SK-N-SH treated with all-trans-retinoic acid at 6 μM for 48 hours (cell line): ENCODE data around the gene PLXNA4.

Source experiments
- ATAC-seq: fragments of 200-7000 bp; cut with Tn5 transposase; 3 replicates; pipeline ENCODE4 v1.9.1; 2020; ENCODE audit warnings: mild to moderate bottlenecking, moderate library complexity
- ARNTL ChIP-seq: fragments of 450-650 bp; formaldehyde crosslinking; IDR thresholded peaks from 2 replicates; pipeline ENCODE4 v1.5.0; 2020; ENCODE audit warnings: low read depth, mild to moderate bottlenecking, moderate library complexity, borderline replicate concordance
- BACH2 ChIP-seq: fragments of 250-450 bp; sonication (Bioruptor Pico); IDR thresholded peaks from 2 replicates; pipeline ENCODE4 v1.9.0; 2021; ENCODE audit warnings: mild to moderate bottlenecking, borderline replicate concordance
- CSDC2 ChIP-seq: fragments of 250-450 bp; sonication (Bioruptor Pico); IDR thresholded peaks from 2 replicates; pipeline ENCODE4 v1.5.0; 2020; ENCODE audit warnings: mild to moderate bottlenecking, moderate library complexity
- GLIS3 ChIP-seq: fragments of 250-450 bp; sonication (Bioruptor Pico); IDR thresholded peaks from 2 replicates; pipeline ENCODE4 v1.5.0; 2020; ENCODE audit warnings: mild to moderate bottlenecking, moderate library complexity
- ISL1 ChIP-seq: fragments of 250-450 bp; sonication (Bioruptor Pico); IDR thresholded peaks from 2 replicates; pipeline ENCODE4 v2.1.2; 2022; ENCODE audit warnings: mild to moderate bottlenecking, moderate library complexity
- OSR1 ChIP-seq: fragments of 250-450 bp; sonication (Bioruptor Pico); IDR thresholded peaks from 2 replicates; pipeline ENCODE4 v1.8.0; 2022; ENCODE audit warnings: moderate library complexity, mild to moderate bottlenecking, inconsistent platforms
- PPARA ChIP-seq: fragments of 250-450 bp; sonication (Bioruptor Pico); IDR thresholded peaks from 2 replicates; pipeline ENCODE4 v1.5.0; 2020; ENCODE audit warnings: mild to moderate bottlenecking, borderline replicate concordance
- RARB ChIP-seq: fragments of 250-450 bp; sonication (Bioruptor Pico); IDR thresholded peaks from 2 replicates; pipeline ENCODE4 v1.8.0; 2021; ENCODE audit warnings: mild to moderate bottlenecking, moderate library complexity
- SNAI2 ChIP-seq: fragments of 250-450 bp; sonication (Bioruptor Pico); IDR thresholded peaks from 2 replicates; pipeline ENCODE4 v1.5.0; 2020; ENCODE audit warnings: mild to moderate bottlenecking, moderate library complexity
- TCF4 ChIP-seq: fragments of 250-450 bp; sonication (Bioruptor Pico); IDR thresholded peaks from 2 replicates; pipeline ENCODE4 v1.8.0; 2021; ENCODE audit warnings: mild to moderate bottlenecking, moderate library complexity, borderline replicate concordance
- TOX ChIP-seq: fragments of 250-450 bp; sonication (Bioruptor Pico); IDR thresholded peaks from 2 replicates; pipeline ENCODE4 v1.8.0; 2021; ENCODE audit warnings: mild to moderate bottlenecking, moderate library complexity, borderline replicate concordance
- ZC3H10 ChIP-seq: fragments of 250-450 bp; sonication (Bioruptor Pico); IDR thresholded peaks from 2 replicates; pipeline ENCODE4 v1.5.1; 2021; ENCODE audit warnings: mild to moderate bottlenecking, moderate library complexity
- ZFP3 ChIP-seq: fragments of 250-450 bp; sonication (Bioruptor Pico); IDR thresholded peaks from 2 replicates; pipeline ENCODE4 v1.5.0; 2020; ENCODE audit warnings: mild to moderate bottlenecking, moderate library complexity
- ZFP30 ChIP-seq: fragments of 450-650 bp; formaldehyde crosslinking; IDR thresholded peaks from 2 replicates; pipeline ENCODE4 v1.5.0; 2022; ENCODE audit warnings: mild to moderate bottlenecking, moderate library complexity
- ZNF565 ChIP-seq: fragments of 450-650 bp; formaldehyde crosslinking; conservative IDR thresholded peaks from 2 replicates; pipeline ENCODE4 v1.5.0; 2020; ENCODE audit warnings: low read depth, mild to moderate bottlenecking, moderate library complexity
- ZNF70 ChIP-seq: fragments of 450-650 bp; formaldehyde crosslinking; IDR thresholded peaks from 2 replicates; pipeline ENCODE4 v1.5.0; 2020; ENCODE audit warnings: mild to moderate bottlenecking, moderate library complexity
- ZNF8 ChIP-seq: fragments of 450-650 bp; formaldehyde crosslinking; IDR thresholded peaks from 2 replicates; pipeline ENCODE4 v1.5.0; 2020; ENCODE audit warnings: mild to moderate bottlenecking, moderate library complexity
- TF ChIP-seq, protein P1 (sequence below): fragments of 250-450 bp; sonication (Bioruptor Pico); IDR thresholded peaks from 2 replicates; pipeline ENCODE4 v1.8.0; 2020; ENCODE audit warnings: mild to moderate bottlenecking, moderate library complexity, borderline replicate concordance
- TF ChIP-seq, protein P2 (sequence below): fragments of 250-450 bp; sonication (Bioruptor Pico); IDR thresholded peaks from 2 replicates; pipeline ENCODE4 v1.5.1; 2021; ENCODE audit warnings: mild to moderate bottlenecking, moderate library complexity
- TF ChIP-seq, protein P3 (sequence below): fragments of 250-450 bp; sonication (Bioruptor Pico); IDR thresholded peaks from 2 replicates; pipeline ENCODE4 v1.8.0; 2021; ENCODE audit warnings: low read depth, mild to moderate bottlenecking, moderate library complexity, borderline replicate concordance
- TF ChIP-seq, protein P4 (sequence below): fragments of 250-450 bp; sonication (Bioruptor Pico); IDR thresholded peaks from 2 replicates; pipeline ENCODE4 v1.5.1; 2020; ENCODE audit warnings: low read depth, mild to moderate bottlenecking, moderate library complexity

PLXNA4 gene

DNA sequence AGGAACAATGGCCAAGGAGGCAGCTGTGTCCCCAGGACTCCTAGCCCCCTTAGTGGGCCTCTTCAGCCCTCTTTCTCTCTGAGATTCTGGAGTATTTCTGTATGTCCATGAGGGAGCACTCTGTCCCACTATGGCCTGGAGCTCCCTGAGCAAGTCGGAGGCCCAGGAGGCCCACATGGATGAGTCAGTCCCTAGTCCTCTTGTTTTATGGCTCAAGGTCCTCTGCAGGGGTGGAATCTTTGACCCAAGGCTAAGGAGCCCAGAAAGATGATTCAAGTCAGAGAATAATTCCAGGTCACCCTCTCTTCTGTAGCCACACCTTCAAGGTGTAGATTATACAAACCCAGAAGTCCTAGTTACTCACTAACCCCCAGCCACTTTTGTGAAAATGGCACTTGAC, 125.6 kb downstream of the PLXNA4 start (continued):
- TF ChIP-seq ZNF8 (no peak), ZFP3 (no peak), PPARA (no peak), CSDC2 (CRISPR knock-in tag) (no peak), ZNF565 (no peak), ISL1 (CRISPR knock-in tag) (no peak), TCF4 (CRISPR knock-in tag) (no peak)

DNA sequence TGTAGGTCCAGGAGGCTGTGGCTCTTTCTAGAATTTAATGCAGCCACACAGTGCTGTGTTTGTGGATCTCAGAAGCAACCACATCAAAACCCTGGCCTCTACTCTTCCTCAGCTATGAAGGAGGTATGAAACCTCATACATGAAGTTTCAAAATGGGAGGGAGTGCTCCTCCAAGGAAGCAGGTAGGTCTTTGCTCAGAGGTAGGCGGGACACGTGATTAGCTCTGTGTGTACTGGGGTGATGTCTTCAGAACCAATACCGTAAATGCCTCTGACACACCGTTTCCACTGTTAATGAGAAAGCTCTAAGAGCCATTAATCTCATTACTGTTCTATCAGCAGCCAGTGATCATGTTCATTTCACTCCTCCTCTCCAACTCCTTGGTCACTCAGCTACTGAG, 126.1 kb downstream of the PLXNA4 start:
- no peak for ATAC-seq
- TF ChIP-seq, protein P1, sequence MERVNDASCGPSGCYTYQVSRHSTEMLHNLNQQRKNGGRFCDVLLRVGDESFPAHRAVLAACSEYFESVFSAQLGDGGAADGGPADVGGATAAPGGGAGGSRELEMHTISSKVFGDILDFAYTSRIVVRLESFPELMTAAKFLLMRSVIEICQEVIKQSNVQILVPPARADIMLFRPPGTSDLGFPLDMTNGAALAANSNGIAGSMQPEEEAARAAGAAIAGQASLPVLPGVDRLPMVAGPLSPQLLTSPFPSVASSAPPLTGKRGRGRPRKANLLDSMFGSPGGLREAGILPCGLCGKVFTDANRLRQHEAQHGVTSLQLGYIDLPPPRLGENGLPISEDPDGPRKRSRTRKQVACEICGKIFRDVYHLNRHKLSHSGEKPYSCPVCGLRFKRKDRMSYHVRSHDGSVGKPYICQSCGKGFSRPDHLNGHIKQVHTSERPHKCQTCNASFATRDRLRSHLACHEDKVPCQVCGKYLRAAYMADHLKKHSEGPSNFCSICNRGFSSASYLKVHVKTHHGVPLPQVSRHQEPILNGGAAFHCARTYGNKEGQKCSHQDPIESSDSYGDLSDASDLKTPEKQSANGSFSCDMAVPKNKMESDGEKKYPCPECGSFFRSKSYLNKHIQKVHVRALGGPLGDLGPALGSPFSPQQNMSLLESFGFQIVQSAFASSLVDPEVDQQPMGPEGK (CRISPR knock-in tag) = no peak
- TF ChIP-seq ZFP30 (CRISPR knock-in tag) = no peak
- TF ChIP-seq SNAI2 (CRISPR knock-in tag) = no peak
- no peak for TF ChIP-seq RARB (CRISPR knock-in tag)
- TF ChIP-seq ZNF565 = no peak
- TF ChIP-seq OSR1 = no peak
- no peak for TF ChIP-seq BACH2 (CRISPR knock-in tag)
- no peak for TF ChIP-seq CSDC2 (CRISPR knock-in tag)
- TF ChIP-seq ARNTL (CRISPR knock-in tag) = no peak
- no peak for TF ChIP-seq TCF4 (CRISPR knock-in tag)
- no peak for TF ChIP-seq TOX (CRISPR knock-in tag)
- TF ChIP-seq, protein P2, sequence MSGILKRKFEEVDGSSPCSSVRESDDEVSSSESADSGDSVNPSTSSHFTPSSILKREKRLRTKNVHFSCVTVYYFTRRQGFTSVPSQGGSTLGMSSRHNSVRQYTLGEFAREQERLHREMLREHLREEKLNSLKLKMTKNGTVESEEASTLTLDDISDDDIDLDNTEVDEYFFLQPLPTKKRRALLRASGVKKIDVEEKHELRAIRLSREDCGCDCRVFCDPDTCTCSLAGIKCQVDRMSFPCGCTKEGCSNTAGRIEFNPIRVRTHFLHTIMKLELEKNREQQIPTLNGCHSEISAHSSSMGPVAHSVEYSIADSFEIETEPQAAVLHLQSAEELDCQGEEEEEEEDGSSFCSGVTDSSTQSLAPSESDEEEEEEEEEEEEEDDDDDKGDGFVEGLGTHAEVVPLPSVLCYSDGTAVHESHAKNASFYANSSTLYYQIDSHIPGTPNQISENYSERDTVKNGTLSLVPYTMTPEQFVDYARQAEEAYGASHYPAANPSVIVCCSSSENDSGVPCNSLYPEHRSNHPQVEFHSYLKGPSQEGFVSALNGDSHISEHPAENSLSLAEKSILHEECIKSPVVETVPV (CRISPR knock-in tag) = no peak

DNA sequence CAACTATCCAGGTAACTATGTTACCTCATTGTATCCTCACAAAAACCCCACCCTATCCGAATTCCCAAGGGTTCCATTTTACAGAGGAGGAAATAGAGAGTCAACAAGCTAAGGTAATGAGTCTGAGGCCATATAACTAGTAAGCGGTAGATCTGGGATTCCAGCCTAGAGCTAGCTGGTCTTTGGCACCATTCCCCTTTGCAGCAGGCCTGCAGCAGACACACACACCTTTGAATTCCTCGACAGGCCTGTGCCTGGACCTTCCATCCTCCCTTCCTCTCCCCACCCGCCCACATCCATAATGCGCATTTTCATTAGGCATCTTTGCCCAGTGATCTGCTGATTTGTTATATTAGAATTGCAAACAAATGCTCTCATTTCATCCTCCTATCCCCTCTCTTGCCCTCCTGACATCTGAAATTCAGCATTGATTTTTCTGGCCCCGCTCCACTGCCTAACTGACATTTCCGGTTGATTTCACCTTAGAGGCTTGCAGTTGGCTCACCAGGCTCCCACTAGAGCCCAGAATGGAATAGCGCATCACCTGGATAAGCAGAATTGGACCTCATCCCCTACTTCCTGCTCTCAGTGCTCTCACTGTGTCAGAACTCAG, 129.5 kb downstream of the PLXNA4 start:
- ATAC-seq = no peak
- TF ChIP-seq GLIS3 (no peak), ZFP30 (CRISPR knock-in tag) (no peak), RARB (CRISPR knock-in tag) (no peak), ARNTL (CRISPR knock-in tag) (no peak), ZNF70 (CRISPR knock-in tag) (no peak), ZNF8 (no peak), ZC3H10 (no peak), TCF4 (CRISPR knock-in tag) (no peak), SNAI2 (CRISPR knock-in tag) (no peak)

DNA sequence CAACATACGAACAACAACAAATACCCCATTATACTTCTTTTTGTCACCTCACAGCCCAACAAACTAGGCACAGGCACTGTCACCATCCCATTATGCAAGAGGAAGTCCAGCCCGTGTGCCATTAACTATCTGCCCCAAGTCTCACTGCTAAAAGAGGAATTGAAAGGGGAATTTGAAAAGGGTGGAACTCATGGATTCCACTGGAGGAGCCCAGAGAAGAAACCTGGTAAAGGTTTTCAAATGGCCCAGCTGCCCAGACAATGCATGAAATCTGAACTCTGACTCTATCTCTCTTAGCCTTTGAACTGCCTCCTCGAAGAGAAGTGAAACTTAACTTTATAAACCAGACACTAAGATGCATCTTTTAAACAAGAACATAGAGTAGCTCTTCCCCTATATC, 130.0 kb downstream of the PLXNA4 start:
- no peak for ATAC-seq
- TF ChIP-seq ISL1 (CRISPR knock-in tag) (no peak), ARNTL (CRISPR knock-in tag) (no peak), SNAI2 (CRISPR knock-in tag) (no peak), RARB (CRISPR knock-in tag) (no peak), OSR1 (no peak), PPARA (no peak), ZFP3 (no peak), ZFP30 (CRISPR knock-in tag) (no peak), TOX (CRISPR knock-in tag) (no peak), GLIS3 (no peak), ZC3H10 (no peak), ZNF8 (no peak), ZNF70 (CRISPR knock-in tag) (no peak), CSDC2 (CRISPR knock-in tag) (no peak), BACH2 (CRISPR knock-in tag) (no peak)
- TF ChIP-seq, protein P3, sequence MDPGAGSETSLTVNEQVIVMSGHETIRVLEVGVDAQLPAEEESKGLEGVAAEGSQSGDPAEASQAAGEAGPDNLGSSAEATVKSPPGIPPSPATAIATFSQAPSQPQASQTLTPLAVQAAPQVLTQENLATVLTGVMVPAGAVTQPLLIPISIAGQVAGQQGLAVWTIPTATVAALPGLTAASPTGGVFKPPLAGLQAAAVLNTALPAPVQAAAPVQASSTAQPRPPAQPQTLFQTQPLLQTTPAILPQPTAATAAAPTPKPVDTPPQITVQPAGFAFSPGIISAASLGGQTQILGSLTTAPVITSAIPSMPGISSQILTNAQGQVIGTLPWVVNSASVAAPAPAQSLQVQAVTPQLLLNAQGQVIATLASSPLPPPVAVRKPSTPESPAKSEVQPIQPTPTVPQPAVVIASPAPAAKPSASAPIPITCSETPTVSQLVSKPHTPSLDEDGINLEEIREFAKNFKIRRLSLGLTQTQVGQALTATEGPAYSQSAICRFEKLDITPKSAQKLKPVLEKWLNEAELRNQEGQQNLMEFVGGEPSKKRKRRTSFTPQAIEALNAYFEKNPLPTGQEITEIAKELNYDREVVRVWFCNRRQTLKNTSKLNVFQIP = no peak
- TF ChIP-seq, protein P4, sequence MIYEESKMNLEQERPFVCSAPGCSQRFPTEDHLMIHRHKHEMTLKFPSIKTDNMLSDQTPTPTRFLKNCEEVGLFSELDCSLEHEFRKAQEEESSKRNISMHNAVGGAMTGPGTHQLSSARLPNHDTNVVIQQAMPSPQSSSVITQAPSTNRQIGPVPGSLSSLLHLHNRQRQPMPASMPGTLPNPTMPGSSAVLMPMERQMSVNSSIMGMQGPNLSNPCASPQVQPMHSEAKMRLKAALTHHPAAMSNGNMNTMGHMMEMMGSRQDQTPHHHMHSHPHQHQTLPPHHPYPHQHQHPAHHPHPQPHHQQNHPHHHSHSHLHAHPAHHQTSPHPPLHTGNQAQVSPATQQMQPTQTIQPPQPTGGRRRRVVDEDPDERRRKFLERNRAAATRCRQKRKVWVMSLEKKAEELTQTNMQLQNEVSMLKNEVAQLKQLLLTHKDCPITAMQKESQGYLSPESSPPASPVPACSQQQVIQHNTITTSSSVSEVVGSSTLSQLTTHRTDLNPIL (CRISPR knock-in tag) = no peak
- TF ChIP-seq, protein P1 (CRISPR knock-in tag) = no peak
- TF ChIP-seq, protein P2 (CRISPR knock-in tag) = no peak
